GM18526 (cell line): Measurements from ENCODE around the gene MPRIP.

Experiments
- POLR2A ChIP-seq: IDR thresholded peaks from 3 replicates; pipeline ENCODE4 v1.6.1; 2011; ENCODE audit not compliant: insufficient read length; ENCODE audit errors: extremely low read depth

Gene MPRIP

GRCh38 chr17:17087424-17088015, 45.3 kb downstream of the MPRIP start:
- no peak for TF ChIP-seq POLR2A

GRCh38 chr17:17088086-17088485, 45.8 kb downstream of the MPRIP start:
- TF ChIP-seq POLR2A, result no peak

- no peak for TF ChIP-seq POLR2A
Observed at GRCh38 chr17:17088541-17089525, 46.6 kb downstream of the MPRIP start.

GRCh38 chr17:17089796-17090641, 47.8 kb downstream of the MPRIP start:
- no peak for TF ChIP-seq POLR2A

GRCh38 chr17:17090642-17091103, 48.4 kb downstream of the MPRIP start:
- no peak for TF ChIP-seq POLR2A

- TF ChIP-seq POLR2A, result no peak
Observed at GRCh38 chr17:17091276-17091675, 49.0 kb downstream of the MPRIP start.

GRCh38 chr17:17091856-17092756, 49.8 kb downstream of the MPRIP start:
- TF ChIP-seq POLR2A, result no peak

- no peak for TF ChIP-seq POLR2A
Observed at GRCh38 chr17:17093764-17094163, 51.5 kb downstream of the MPRIP start.

- no peak for TF ChIP-seq POLR2A
Observed at GRCh38 chr17:17096438-17097178, 54.4 kb downstream of the MPRIP start.

GRCh38 chr17:17097763-17098345, 55.6 kb downstream of the MPRIP start:
- TF ChIP-seq POLR2A, result no peak

GRCh38 chr17:17098551-17099179, 56.4 kb downstream of the MPRIP start:
- no peak for TF ChIP-seq POLR2A

- no peak for TF ChIP-seq POLR2A
Observed at GRCh38 chr17:17102176-17102575, 59.9 kb downstream of the MPRIP start.

GRCh38 chr17:17103160-17103559, 60.9 kb downstream of the MPRIP start:
- no peak for TF ChIP-seq POLR2A
